NCI-H2107 treated with DMSO at 0.1 percent for 48 hours (cell line): ENCODE measurements around the gene RDX.
"Not testable (repeated sequence)": the region's sequence is repeated elsewhere in the genome, so short reads cannot be mapped to it uniquely, and the experiment has no call there.

Experiments
- DNase-seq: peaks from one replicate; lab custom pipeline; 2025; ENCODE audit not compliant: unreplicated experiment; lab: John Stamatoyannopoulos, UW

RDX gene

DNA sequence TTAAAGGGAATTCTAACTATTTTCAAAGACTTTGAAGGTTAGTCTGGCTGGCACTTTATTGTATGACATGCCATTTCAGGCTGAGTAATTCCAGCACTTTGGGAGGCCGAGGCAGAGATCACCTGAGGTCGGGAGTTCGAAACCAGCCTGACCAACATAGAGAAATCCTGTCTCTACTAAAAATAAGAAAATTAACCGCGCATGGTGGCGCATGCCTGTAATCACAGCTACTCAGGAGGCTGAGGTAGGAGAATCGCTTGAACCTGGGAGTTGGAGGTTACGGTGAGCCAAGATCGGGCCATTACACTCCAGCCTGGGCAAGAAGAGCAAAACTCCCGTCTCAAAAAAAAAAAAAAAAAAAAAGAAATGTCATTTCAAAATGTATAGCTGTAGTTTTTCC, 95.6 kb downstream of the RDX start:
- DNase-seq: no peak

DNA sequence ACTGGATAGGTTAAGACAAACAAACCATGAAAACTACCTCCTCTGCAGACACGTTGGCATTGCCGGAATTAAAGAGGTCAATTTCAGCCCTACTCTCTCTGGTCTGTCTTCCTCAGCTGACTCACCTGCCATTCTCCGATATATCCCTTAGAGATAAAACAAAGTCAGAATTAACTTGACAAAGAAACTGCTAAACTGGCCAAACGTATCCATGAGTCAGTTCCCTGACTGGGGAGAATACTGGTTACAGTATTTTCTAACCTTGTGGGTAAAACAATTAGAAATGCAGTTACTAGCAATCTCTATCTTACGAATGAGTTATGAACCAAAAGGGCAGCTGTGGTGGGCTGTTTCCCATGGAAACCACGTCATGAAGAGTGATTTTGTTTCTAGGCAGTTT, 96.2 kb downstream of the RDX start:
- DNase-seq: no peak

DNA sequence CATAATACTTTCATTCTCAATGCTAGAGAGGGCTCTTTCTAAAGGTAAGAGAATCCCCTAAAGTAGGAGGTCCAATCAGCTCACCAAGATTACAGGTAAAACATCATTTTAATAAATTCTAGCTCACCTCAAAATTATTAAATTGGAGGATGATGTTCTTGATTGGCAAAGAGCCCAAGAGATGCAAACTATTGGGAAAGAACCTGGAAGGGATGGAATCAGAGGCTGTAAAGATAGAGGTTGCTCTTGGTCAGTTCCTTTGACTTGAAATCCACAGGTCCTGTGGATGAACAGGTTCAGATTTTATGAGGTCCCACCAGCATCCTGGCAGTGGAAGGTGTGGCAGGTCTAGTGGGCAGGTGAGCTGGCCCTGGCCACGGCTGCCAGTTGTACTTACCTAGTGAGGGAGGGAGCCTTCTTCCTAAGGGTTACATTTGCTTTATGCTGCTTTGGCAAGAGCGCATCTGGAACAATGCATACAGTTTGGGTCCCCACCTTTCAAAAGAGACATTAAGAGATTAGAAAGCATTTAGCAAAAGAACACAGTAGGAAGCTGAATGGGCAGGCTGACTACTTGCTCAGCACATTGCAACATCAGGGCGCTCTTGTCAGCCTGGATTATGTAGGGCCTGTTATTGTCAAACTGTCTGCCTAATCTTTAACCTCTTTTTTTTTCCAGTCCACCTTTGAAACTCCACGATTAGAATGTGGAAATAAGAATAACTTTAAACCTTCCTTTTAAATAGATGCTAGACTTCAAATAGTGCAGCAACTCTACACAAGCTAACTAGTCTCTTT, 97.0 kb downstream of the RDX start:
- no peak for DNase-seq

DNA sequence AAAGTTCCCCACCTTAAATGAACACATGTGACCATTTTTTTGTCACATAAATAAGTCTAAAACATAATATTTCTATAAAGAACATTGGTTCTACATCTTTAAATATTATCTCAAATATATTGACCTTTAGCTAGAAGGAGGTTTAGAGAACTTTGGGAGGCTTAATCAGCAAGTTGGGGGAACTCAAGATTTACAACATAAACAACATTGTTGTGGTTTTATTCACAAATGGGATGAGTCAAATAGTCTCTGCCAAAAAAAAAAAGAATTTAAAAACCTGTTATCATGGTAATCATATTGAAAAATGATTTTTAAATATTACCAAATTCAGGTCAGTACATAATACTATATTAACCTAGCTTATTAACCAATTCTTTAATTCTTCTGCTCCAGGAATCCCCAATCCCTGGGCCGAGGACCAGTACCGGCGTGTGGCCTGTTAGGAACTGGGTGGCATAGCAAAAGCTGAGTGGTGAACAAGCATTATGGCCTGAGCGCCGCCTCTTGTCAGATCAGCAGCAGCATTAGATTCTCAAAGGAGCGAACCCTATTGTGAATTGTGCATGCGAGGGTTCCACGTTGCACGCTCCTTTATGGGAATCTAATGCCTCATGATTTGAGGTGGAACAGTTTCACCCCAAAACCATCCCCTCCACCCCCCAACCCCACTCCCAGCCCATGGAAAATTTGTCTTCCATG, 98.2 kb downstream of the RDX start:
- DNase-seq: no peak

DNA sequence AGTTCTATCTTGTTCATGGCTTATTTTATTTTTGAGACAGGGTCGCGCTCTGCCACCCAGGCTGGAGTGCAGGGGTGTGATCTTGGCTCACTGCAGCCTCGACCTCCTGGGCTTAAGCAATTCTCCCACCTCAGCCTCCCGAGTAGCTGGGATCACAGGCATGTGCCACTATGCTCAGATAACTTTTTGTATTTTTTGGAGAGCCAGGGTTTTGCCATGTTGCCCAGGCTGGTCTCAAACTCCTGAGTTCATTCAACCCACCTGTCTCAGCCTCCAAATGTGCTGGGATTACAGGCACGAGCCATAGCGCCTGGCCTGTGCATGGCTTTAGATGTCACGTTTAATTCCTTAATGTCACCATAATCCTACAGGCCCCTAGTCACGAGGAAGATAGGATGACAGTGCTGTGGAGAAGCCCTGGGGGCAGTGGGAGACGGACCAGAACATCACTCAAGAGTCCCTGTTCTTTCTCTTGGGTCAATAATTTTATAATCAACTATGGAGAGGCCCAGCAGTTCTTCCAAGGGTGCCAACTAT, 99.5 kb downstream of the RDX start:
- no peak for DNase-seq

DNA sequence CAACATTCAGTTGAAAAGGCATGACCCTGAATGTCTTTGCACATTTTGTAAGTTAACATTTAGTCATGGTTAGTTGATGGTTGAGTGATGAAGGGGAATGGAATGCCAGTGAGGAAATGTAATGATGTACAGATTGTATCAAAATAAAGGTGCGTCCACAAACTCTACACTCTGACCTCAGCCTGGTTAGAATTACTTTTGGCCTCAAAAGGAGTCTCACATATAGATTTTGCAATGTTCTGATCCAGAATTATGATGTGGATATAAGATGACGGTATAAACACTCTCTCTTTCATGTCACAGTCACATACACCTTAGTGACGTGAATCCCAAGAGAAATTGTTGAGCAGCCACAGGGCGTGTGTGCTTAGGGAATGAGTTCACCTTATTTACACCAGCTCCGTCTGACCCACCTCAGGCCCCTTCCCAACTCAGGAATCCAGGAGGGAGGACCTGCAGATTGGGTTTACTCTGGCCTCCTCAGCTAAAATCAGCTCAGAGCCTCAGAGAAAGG, 100.1 kb downstream of the RDX start:
- no peak for DNase-seq

DNA sequence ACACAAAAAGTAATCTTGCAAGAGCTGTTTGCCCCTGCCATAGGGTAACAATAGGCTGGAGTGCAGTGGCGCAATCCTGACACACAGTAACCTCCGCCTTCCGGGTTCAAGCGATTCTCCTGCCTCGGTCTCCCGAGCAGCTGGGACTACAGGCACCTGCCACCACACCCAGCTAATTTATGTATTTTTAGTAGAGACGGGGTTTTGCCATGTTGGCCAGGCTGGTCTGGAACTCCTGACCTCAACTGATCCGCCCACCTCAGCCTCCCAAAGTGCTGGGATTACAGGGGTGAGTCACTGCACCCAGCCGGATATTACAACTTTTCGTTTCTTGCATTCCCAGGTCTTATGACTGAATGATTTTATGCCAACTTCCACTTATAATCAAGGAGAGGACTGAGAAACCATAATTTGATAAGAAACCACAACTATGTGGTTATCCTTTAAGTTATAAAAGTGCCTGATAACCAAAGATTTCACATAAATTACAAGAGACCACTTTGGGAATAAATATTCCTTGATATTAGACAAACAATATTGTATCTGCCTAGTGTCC, 102.1 kb downstream of the RDX start:
- not testable (repeated sequence) for DNase-seq

DNA sequence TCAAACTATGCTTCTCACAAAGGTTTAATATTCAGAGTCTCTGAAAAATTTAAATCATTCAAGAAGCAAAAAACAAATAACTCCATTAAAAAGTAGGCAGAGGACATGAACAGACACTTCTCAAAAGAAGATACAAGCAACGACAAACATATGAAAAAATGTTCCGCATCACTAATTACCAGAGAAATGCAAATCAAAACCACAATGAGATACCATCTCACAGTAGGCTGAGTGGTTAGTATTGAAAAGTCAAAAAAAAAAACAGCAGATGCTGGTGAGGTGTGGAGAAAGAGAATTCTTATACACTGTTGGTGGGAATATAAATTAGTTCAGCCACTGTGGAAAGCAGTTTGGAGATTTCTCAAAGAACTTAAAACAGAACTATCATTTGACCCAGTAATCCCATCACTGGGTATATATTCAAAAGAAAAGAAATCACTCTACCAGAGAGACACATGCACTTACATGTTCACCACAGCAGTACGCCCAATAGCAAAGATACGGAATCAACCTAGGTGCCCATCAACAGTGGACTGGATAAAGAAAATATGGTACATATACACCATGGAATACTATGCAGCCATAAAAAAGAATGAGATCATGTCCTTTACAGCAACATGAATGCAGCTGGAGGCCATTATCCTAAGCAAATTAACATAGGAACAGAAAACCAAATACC, 103.7 kb downstream of the RDX start:
- not testable (repeated sequence) for DNase-seq

DNA sequence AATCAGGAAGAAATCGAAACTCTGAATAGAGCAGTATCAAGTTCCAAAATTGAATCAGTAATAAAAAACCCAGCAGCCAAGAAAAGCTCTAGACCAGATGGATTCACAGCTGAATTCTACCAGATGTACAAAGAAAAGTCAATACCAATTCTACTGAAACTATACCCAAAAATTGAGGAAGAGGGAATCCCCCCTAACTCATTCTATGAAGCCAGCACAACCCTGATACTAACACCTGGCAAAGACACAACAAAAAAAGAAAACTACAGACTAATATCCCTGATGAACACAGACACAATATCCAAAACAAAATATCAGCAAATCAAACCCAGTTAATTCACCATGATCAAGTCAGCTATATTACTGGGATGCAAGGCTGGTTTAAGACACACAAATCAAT, 105.5 kb downstream of the RDX start:
- no peak for DNase-seq

DNA sequence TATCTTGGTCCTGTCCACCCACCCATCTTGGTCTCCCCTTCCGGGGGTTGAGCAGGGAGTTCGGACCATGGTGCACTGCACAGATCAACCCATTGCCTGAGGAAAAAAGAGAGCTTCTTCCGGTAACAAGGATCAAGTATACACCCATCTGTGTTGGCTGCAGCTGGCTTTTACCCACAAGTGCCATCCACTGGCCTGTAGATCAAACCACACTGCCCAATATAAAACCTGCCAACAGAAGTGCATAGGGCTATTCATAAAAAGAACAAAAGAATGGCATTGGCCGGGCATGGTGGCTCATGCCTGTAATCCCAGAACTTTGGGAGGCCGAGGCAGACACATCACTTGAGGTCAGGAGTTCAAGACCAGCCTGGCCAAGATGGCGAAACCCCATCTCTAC, 108.7 kb downstream of the RDX start:
- DNase-seq: no peak

DNA sequence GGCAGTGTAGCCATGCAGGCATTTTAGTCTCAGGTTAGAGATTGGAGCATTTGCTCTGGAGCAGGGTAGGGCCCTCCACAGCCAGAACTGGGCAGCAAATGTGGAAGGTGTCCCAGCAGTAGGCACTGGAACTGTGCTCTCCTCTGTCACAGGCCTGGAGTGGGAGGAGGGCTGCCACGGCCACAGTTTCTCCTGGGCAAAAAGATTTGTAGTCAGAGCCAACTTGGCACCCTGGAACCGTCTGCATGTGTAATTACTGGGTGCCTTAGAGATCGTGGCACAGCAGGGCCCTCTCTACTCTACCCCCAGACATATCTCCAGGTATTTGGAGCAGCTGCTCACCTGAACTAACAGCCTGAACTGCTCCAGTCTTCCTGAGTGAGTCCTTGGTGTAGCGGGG, 109.5 kb downstream of the RDX start:
- DNase-seq: no peak

DNA sequence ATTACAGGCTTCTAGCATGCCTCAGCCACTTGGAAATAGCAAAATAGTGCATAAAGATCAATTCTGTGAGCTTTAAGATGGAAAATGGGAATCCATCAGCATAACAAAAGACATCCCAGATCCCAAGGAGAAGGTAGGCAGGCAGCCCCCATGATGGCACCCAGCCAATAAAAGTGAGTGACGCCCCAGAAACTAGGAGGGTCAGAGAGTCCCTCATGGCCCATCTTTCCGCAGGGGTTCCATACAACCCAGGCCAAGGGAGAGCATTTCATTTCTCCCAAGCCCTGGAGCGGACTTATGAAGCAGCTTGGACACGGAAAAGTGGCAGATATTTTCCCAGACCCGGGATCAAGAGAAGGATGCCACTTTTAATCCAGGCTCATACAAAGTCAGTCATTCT, 110.0 kb downstream of the RDX start:
- no peak for DNase-seq

DNA sequence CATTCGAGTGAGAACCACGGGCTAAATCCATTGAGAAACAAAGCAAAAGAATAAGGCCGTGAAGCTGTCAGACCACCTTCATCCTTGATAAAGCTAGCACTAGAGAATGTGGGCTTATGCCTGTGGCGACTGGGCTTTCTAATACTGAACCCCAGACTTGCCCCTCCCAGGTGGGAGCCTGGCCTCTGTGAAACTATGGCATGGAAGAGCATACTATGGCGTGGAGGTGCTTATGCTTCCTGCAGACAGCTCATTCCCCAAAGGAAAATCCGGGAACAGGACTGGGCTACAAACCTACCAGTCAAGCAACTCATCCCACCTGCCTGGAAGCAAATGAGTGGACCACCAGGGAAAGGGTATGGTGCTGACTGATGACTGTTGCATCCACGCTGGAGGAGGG, 110.8 kb downstream of the RDX start:
- no peak for DNase-seq

DNA sequence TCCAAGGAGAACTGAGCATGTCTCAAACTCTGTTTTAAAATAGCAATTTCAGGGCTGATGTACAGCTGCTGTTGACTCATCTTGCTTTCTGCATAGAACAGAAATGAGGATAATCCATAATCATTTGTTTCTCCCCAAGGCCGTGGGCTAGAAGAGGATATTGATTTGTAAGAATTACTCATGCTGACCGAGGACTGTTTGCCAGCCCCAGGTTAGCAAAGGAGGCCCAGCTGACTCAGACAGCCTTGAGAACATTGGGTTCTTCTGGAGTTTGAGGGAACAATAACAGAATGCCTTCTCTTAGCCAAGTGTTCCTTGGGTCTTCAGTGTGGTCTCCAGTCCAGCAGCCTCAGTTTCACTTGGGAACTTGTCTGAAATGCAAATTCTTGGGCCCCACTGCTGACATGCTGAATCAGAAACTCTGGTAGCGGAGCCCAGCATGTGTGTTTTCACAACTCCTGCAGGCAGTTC, 111.3 kb downstream of the RDX start:
- no peak for DNase-seq

DNA sequence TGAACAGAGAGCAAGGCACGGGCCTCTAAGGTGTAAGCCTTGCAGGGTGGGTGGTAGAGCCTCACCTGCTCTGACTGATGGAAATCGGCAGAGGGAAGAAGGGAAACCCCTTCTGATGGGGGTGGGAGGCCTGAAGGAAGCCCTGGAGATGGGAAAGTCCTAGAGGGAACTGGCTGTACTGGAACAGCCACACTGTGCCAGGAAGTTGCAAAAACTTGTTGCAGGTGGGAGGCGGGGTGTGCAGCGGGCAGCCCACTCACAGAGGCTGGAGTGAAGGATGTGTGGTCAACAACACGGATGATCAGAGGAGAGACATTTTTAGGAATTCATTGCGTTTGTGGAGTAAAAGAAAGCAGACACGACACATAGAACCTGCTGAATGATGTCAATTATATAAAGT, 112.0 kb downstream of the RDX start:
- no peak for DNase-seq

DNA sequence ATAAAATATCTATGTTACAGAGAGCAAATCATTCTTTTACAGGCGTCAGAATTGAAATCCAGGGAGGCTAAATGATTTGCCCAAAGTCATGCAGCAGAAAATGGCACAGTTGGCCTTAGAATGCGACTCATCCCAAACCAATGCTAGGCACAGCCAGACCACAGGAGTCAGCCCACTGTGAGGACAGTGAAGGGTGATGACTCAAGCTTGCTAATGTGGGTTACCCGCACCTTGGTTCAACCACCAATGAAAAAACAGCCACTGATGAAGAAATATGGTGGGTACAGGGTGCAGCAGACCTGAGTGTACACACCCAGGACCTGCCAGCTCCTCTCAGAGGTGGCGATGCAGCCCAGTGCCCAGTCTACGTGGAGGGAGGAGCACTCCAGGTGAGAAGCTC, 113.5 kb downstream of the RDX start:
- DNase-seq: no peak

DNA sequence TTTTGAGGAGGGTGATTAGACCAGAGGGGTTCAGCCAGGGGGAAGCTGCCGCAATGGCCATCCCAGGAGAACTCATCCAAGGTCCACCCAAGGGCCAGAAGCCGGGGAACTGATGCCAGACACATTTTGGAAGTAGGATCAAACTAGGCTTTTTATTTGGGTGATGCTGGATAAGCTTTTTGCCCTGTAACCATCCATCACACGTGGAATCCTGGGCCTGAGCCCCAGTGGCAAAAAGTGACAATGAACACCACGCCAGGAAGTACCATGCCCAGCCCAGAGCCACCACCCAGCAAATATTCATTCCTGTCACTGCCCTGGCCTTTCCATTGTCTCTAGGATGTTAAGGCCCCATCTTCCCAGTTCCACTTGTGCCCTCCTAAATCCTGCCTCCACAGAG, 117.3 kb downstream of the RDX start:
- no peak for DNase-seq

DNA sequence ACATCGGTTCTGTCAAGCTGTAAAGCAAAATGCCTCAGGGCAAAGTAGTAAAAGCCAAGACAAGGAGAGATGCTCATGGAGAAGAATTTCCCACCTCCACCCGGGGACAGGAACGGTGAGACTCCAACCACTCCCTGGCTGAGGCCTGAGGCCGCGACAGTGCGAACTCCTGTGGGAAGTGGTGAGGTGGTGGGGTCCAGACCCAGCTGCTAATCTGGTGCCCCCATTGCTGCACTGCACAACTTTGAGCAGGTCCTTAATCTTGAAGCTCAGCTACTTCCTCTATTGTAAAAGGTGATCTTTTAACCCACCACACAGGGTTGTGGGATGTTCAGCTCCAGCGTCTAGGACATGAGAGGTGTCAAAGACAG, 119.3 kb downstream of the RDX start:
- no peak for DNase-seq

DNA sequence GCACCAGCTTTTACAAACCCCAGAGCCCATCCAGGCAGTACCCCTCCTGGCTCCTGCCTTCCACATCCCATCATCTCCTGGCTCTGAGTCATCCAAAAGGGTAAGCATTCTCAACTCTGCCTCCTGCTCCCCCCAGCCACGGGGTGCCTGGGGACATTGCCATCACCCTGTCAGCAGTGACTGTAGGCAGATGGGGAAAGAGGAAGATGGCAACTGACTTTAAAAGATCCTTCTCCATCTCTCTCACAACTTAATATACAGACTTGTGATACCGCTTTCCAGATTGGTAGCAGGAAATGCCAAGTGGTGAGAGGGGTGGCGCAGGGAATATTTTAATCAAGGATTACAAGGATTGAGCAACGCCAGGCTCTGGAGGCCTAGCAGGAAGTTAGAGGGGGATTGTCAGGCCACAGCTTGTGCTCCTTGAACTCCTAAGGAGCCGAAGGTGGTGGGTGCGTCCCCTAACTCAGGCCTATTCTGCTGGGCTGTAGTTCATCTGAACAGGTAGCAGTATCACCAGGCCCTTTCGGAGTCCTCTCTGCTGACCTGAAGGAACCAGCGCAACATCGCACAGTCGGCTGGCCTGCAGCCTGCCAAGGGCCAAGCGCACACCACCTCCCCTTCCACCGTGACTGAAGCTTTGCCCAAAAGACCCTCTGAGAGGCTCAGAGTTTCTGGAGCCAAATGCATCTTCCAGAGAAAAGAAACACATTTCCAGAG, 119.9 kb downstream of the RDX start:
- DNase-seq: no peak

DNA sequence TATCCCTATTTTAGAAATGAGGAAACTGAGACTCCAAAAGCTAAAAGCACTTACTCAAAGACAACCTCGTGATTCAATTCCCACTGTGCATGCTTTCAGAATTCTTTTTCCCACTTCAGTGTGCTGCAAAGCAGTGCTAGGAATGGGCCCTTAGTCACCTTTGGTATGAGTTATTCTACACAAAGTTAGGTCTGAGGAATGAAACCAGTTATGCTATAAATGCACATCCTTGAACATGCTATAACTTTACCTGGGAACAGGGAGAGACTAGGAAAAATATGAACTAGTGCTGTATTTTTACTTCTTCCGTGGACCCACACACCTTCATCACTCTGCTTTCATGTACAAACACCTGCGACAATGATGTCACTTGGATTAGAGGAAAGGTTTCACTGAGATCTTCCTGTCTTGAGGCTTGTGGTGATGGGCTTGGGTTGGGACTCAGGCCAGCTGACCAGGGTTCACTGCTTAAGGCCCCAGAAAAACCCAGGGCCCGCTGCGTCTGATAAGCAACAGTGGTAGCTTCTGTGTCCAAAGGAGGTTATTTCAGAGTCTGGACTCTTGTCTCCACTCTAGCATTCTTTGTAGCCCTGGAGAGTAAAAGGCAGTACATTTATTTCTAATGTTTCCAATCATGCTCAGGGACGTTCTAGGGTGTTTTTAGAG, 121.6 kb downstream of the RDX start:
- DNase-seq: peak; percentile 32
